Loucy (cell line): ENCODE data around the gene CPT1C.

Source experiments
- CTCF ChIP-seq: fragments of 200-600 bp; sonication (generic); conservative IDR thresholded peaks from 2 replicates; pipeline ENCODE4 v1.5.1; 2014; ENCODE audit warnings: mild to moderate bottlenecking, antibody characterized with exemption, low read length
- EZH2phosphoT487 ChIP-seq: fragments of 200-600 bp; IDR thresholded peaks from 2 replicates; pipeline ENCODE4 v1.6.1; 2018; ENCODE audit warnings: antibody characterized with exemption, mild to moderate bottlenecking, moderate library complexity, borderline replicate concordance

GRCh38 chr19:49658566-49659442, 32.1 kb upstream of the CPT1C start:
- TF ChIP-seq CTCF (no peak), EZH2phosphoT487 (no peak)
